HG03432 (cell line): ENCODE results near the gene EIF2S3B.
A peak's percentile ranks its signal among the peaks of the same experiment; 100 is the strongest.
"Not testable (repeated sequence)": the region's sequence is repeated elsewhere in the genome, so short reads cannot be mapped to it uniquely, and the experiment has no call there.

Source experiments
- ATAC-seq: cut with Tn5 transposase; IDR thresholded peaks from one replicate; pipeline ENCODE4 v1.9.1; 2021; ENCODE audit warnings: mild to moderate bottlenecking, moderate library complexity; ENCODE audit not compliant: unreplicated experiment

EIF2S3B gene

DNA sequence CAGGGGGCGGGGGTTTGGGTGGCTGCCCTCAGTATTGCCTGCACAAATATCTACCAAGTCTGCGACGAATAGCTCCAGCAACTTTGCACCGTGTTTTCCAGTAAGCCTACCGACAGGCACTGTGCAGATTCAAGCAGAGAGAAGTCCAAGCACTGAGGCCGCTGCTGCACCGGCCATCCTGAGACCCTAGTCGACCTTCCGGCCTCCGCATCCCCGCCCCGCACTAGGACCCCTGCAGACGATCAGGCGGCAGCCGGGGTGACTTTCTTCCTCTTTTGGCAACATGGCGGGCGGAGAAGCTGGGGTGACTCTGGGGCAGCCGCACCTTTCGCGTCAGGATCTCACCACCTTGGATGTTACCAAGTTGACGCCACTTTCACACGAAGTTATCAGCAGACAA is at the start of gene EIF2S3B:
EIF2S3B (plus strand) TSS at position 271 of the 400 bp plus-strand sequence; CDS start at position 284, 13 bp downstream.
- ATAC-seq = no peak

DNA sequence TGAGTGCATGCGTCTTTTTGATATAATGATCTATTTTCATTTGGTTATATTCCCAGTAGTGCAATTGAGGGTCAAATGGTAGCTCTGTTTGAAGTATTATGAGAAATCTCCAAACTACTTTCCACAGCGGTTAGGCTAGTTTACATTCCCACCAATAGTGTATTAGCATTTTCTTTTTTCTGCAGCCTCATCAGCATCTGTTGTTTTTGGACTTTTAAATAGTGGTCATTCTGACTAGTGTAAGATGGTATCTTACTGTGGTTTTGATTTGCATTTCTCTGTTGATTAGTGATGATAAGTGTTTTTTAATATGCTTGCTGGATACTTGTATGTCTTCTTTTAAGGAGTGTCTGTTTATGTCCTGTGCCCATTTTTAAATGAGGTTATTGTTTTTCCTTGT is 48.8 kb upstream of the EIF2S3B start:
- ATAC-seq = no peak

DNA sequence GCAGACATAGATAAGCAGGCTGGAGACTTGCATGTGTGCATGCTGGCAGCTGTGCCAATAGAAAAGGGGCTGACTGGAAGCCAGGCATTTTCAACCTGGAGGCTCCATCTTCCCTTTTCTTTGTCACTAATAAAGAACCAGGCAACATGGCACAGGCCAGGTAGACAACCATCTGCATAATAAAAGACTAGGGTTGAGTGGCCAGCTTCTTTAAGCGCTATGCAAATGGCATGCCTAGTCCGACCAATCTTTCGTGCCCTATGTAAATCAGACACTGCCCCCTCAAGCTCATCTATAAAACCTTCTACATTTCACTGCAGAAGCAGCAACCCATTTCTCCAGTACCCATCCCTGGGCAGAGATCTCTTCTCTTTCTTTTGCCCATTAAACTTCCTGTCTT is 47.9 kb upstream of the EIF2S3B start:
- no peak for ATAC-seq

DNA sequence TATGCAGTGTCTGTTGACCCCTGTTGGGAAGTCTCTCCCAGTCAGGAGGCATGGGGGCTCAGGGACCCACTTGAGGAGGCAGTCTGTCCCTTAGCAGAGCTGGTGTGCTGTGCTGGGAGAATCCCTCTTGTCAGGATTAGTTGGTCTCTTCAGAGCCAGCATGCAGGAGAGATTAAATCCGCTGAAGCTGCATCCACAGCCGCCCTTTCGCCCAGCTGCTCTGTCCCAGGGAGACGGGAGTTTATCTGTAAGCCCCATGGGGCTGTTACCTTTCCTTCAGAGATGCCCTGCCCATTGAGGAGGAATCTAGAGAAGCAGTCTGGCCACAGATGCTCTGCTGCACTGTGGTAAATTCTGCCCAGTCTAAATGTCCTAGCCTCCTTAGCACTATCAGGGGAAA is 39.4 kb upstream of the EIF2S3B start:
- ATAC-seq = no peak

GRCh38 chr12:10469701-10470100 is 36.0 kb upstream of the EIF2S3B start:
- ATAC-seq = no peak

DNA sequence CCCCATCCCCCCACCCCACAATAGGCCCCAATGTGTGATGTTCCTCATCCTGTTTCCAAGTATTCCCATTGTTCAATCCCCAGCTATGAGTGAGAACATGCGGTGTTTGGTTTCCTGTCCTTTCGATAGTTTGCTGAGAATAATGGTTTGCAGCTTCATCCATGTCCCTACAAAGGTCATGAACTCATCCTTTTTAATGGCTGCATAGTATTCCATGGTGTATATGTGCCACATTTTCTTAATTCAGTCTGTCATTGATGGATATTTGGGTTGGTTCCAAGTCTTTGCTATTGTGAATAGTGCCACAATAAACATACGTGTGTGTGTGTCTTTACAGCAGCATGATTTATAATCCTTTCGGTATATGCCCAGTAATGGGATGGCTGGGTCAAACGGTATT is 32.9 kb upstream of the EIF2S3B start:
- not testable (repeated sequence) for ATAC-seq

- ATAC-seq = not testable (repeated sequence)
Observed at GRCh38 chr12:10481901-10482300, 23.8 kb upstream of the EIF2S3B start.

DNA sequence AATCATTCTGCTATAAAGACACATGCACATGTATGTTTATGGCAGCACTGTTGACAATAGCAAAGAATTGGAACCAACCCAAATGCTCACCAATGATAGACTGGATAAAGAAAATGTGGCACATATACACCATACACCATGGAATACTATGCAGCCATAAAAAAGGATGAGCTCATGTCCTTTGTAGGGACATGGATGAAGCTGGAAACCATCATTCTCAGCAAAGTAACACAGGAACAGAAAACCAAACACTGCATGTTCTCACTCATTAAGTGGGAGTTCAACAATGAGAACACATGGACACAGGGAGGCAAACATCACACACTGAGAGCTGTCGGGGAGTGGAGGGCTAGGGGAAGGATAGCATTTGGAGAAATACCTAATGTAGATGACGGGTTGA is 18.4 kb upstream of the EIF2S3B start:
- ATAC-seq = not testable (repeated sequence)

DNA sequence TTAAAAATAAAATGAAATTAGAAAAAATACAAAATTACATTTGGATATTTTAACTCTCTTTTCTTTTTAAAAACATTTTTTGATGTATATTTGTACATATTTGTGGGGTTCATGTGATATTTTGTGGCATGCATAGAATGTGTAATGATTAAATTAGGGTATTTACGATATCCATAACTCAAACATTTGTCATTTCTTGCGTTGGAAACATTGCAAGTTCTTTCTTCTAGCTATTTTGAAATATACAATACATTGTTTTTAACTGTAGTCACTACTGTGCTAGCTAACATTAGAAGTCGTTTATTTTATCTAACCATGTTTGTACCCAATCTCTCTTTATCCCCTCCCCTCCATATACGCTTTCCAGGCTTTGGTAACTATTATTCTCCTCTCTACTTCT is 13.9 kb upstream of the EIF2S3B start:
- ATAC-seq = no peak

DNA sequence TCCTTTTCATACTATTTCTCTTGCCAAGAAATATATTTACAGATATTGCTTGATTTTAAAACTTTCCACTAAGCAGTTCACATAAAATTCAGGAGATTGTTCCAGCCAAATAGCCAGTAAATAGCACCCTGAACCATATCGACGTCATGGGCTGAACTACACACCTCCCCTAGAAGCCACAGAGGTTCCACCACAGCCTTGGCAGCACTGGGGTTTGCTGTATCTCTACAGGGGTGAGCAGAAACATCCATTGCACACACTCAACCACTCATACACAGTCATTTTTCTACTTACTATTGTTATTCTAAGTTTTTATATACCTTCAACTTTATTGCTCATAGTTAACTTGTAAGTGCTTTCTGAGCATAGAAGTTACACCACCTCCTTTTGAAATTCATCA is 8.1 kb upstream of the EIF2S3B start:
- ATAC-seq = no peak

DNA sequence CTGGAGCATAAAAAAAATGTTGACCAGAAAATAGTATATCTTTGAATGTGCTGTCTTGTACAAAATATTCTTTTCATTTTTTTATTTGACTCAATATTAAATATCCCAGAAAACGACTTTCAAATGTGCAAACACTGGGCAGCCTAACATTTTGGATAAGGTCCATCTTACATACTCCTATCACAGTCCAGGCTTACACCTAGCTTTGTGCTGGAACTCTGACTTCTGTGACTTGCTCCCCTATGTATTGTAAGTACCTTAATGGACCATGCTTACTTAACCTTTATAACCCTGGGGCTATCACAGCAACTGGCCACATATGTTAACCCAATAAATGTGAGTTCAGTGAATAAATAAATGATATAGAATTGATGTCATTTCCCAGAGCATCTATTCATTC is 7.6 kb upstream of the EIF2S3B start:
- no peak for ATAC-seq

GRCh38 chr12:10501030-10501429 is 4.7 kb upstream of the EIF2S3B start:
- ATAC-seq = no peak

- no peak for ATAC-seq
Observed at GRCh38 chr12:10503460-10503859, 2.2 kb upstream of the EIF2S3B start.

GRCh38 chr12:10511756-10512355 is 6.2 kb downstream of the EIF2S3B start:
- no peak for ATAC-seq

- no peak for ATAC-seq
Observed at GRCh38 chr12:10512798-10513197, 7.1 kb downstream of the EIF2S3B start.

DNA sequence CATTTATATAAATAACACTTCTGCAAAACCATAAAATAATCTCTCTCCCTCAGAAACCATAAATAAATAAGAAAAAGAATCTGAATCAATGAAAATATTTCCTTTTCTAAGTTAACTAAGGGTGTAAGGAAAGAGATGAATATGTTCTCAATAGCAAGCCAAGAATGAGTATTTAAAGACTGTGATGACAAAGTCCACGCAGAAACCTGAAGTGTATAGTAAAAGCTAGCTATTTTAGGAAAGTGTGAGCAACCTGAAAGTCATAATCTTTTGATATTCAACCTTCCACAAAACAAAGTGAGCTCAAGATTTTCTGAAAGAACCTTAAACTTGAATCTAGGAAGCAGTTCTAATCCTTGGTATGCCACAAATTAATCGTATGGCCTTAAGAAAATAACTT is 15.9 kb downstream of the EIF2S3B start:
- no peak for ATAC-seq

GRCh38 chr12:10528174-10528953 is 22.7 kb downstream of the EIF2S3B start:
- ATAC-seq = no peak

DNA sequence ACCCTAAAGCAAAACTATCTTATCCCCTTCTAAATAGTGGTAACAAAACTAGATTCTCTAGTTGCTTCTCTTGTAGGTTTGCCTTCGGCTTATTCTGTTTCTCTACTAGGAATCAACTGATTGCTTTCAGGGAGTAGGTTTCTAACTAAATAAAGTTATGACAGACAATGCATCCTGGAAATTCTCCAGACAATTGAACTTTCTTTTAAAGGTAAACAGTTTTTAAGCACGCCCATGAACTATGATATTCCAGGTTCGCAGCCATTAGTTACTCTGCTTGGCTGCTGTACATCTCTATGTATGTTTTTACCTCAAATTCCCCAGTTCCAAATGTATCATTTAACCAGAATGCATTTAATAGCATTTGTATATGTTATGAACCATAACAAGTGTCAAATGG is 23.9 kb downstream of the EIF2S3B start:
- ATAC-seq = no peak

GRCh38 chr12:10537721-10538120 is 32.0 kb downstream of the EIF2S3B start:
- no peak for ATAC-seq

- ATAC-seq = peak; percentile 95
Observed at GRCh38 chr12:10540776-10541205, 35.1 kb downstream of the EIF2S3B start.

DNA sequence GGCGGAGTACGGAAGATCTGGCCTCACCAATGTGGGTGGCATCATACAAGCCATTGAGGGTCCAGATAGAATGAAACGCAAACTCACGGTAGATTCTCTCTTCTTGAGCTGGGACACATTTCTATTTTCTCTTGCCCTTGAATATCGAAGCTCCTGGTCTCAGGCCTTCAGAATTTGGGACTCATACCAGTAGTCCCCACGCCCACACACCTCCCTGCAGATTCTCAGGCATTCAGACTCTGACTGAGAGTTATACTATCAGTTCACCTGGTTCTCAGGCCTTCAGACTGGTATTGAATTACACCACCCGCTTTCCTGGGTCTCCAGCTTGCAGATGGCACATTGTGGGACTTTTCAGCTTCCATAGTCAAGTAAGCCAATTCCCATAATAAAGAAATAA is 37.8 kb downstream of the EIF2S3B start:
- ATAC-seq = no peak

DNA sequence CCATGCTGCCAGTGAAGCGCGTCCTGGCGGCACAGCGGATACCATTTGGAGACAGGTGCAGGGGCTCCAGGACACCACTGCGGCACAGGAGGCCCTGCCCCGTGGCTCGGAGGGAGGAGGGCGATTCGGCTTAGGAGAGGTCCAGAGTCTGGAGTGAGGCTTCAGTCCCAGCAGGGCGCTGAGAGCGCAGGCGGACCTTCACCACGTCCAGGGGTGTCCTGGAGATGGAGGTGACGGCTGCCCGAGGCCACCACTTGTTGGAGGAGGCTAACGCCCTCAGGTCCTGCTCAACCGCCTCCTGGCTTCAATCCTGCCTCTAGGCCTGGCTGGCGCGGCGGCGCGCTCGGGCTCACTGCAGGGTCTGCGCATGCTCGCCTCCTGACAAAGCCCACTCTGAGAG is 45.7 kb downstream of the EIF2S3B start:
- no peak for ATAC-seq

GRCh38 chr12:10553148-10553547 is 47.5 kb downstream of the EIF2S3B start:
- ATAC-seq = no peak
